Lung (tissue), 12 donors: ENCODE measurements around the gene ZKSCAN8. TPM values are rescaled to one million over a fixed set of nuclear protein-coding genes. Genes with fewer than 3 reads are reported as not detected.

Experiments used
- ATAC-seq: fragments of 200-7000 bp; cut with Tn5 transposase; one replicate; pipeline ENCODE4 v1.9.1; 2020; ENCODE audit warnings: moderate number of reproducible peaks; ENCODE audit not compliant: insufficient read depth, low FRiP score
- DNase-seq, 3 donors: peaks; one replicate each; pipeline ENCODE4 v3.0.0-alpha.2; 2013 to 2017
- H3K27ac ChIP-seq, 2 donors: one replicate each; pipeline ENCODE4 v1.5.1; 2013; ENCODE audit warnings: mild to moderate bottlenecking in 2 of 2, moderate library complexity in 2 of 2, control low read depth in 1 of 2, inconsistent platforms in 1 of 2, low read depth in 1 of 2, low read length in 1 of 2
- H3K27me3 ChIP-seq, 3 donors: one replicate each; pipeline ENCODE4 v1.5.1; 2013; ENCODE audit warnings: low read length in 2 of 3; ENCODE audit not compliant: control insufficient read depth in 3 of 3, insufficient read depth in 3 of 3
- H3K36me3 ChIP-seq, 4 donors: one replicate each; pipeline ENCODE4 v1.5.1; 2013; ENCODE audit warnings: low read length in 4 of 4, mild to moderate bottlenecking in 1 of 4, moderate library complexity in 1 of 4; ENCODE audit not compliant: control insufficient read depth in 4 of 4, insufficient read depth in 4 of 4
- H3K4me1 ChIP-seq, 5 donors: one replicate each; pipeline ENCODE4 v1.5.1; 2013; ENCODE audit warnings: low read length in 5 of 5, mild to moderate bottlenecking in 2 of 5, moderate library complexity in 1 of 5; ENCODE audit not compliant: control insufficient read depth in 5 of 5, insufficient read depth in 5 of 5
- H3K4me3 ChIP-seq: one replicate; pipeline ENCODE4 v1.5.1; 2013; ENCODE audit warnings: mild to moderate bottlenecking, control low read depth, moderate library complexity
- H3K9ac ChIP-seq, 2 donors: one replicate each; pipeline ENCODE4 v1.5.1; 2013; ENCODE audit warnings: low read length in 2 of 2, control low read depth in 1 of 2; ENCODE audit not compliant: insufficient read depth in 1 of 2
- H3K9me3 ChIP-seq, 4 donors: one replicate each; pipeline ENCODE4 v1.5.1; 2013; ENCODE audit warnings: low read length in 3 of 4, mild to moderate bottlenecking in 1 of 4, moderate library complexity in 1 of 4; ENCODE audit not compliant: control insufficient read depth in 4 of 4, insufficient read depth in 3 of 4
- WGBS, 2 donors: extraction: QIAGEN DNeasy Blood & Tissue Kit; methylation state at CpG; one replicate each; pipeline ENCODE4 v1.1.7; 2013; 5-methylcytosine and 5-hydroxymethylcytosine counted together
- polyA plus RNA-seq, 2 donors: library from polyadenylated mRNA; stranded (reverse); fragments of 200-250 nt; gene quantifications; one replicate each; pipeline ENCODE4 v1.2.1, GENCODE V29; 2013
- total RNA-seq, 2 donors: library from RNA; depleted of rRNA in 1 of 2; stranded (reverse); fragments of >200 nt in 1 of 2; gene quantifications; one replicate each; pipeline ENCODE4 v1.2.1, GENCODE V29; 2014 to 2021
- TF ChIP-seq, protein P1 (sequence below): IDR thresholded peaks from 2 replicates; pipeline ENCODE4 v1.5.1; 2012; ENCODE audit warnings: mild to moderate bottlenecking; ENCODE audit errors: control extremely low read depth, extremely low read depth
- donor health status: control.
- donor health status: control.
- donor health status: Bipolar disorder and iron deficiency.
- donor health status: healthy.
- donor health status: DM: yes; HTN: yes; CAD: no.

Gene ZKSCAN8
- total and polyA plus RNA-seq, 4 donors = 3.8 to 40.5 (median 8.8) TPM

DNA sequence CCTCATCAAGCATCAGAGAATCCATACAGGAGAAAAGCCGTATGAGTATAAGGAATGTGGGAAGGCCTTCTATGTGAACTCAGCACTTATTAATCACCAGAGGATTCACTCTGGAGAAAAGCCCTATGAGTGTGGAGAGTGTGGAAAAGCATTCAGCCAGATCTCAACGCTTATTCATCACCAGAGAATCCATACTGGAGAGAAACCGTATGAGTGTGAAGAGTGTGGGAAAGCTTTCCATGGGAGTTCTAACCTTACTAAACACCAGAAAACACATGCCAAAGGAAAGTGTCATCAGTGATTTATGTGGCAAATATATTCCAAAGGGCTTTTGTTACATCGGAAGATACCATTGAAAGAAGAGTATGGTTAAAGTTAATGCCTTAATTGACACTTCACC is 25.4 kb downstream of the ZKSCAN8 start:
- Histone ChIP-seq H3K27ac (no peak overlapping the region), H3K4me3 (no peak overlapping the region), H3K9ac (no peak overlapping the region), H3K4me1 (peaks cover 0 to 3% (median 0%) of the 10 kb centered on the region in 5 donors), H3K36me3 (peaks cover 0 to 6% (median 0%) of the 10 kb centered on the region in 4 donors), H3K27me3 (no peaks in the 10 kb centered on the region), H3K9me3 (peaks cover 0 to 2% (median under 1%) of the 10 kb centered on the region in 4 donors)
- TF ChIP-seq, protein P1, sequence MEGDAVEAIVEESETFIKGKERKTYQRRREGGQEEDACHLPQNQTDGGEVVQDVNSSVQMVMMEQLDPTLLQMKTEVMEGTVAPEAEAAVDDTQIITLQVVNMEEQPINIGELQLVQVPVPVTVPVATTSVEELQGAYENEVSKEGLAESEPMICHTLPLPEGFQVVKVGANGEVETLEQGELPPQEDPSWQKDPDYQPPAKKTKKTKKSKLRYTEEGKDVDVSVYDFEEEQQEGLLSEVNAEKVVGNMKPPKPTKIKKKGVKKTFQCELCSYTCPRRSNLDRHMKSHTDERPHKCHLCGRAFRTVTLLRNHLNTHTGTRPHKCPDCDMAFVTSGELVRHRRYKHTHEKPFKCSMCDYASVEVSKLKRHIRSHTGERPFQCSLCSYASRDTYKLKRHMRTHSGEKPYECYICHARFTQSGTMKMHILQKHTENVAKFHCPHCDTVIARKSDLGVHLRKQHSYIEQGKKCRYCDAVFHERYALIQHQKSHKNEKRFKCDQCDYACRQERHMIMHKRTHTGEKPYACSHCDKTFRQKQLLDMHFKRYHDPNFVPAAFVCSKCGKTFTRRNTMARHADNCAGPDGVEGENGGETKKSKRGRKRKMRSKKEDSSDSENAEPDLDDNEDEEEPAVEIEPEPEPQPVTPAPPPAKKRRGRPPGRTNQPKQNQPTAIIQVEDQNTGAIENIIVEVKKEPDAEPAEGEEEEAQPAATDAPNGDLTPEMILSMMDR = no peak
- 85 to 93% methylated on average over 4 of the region's 4 CpGs for WGBS, 2 donors
- ATAC-seq (no peak), DNase-seq (no peak)

DNA sequence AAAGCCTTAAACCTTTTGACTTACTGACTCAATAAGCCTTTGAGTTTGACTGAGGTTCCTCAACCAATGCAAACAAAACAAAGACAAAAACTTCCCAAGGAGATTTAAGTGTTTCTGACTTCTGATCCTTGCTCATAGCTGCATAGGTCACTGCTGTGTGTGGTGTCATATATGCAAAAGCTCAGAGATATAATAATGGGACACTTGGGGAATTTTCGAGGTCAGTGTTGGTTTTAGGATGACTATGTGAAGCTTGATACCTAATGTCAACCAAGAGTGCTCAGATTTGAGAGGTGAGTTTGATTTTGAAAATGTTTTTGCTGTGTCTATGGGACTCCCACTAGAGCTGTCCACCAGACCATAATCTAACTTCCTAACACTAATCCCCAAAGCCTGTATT is 26.2 kb downstream of the ZKSCAN8 start:
- H3K9me3 ChIP-seq = peaks cover 0 to 2% (median 0%) of the 10 kb centered on the region in 4 donors
- H3K4me3 ChIP-seq = no peak overlapping the region
- H3K36me3 ChIP-seq = peaks cover 0 to 6% (median 0%) of the 10 kb centered on the region in 4 donors
- H3K9ac ChIP-seq = no peak overlapping the region
- TF ChIP-seq, protein P1 = no peak
- no peaks in the 10 kb centered on the region for H3K27me3 ChIP-seq
- ATAC-seq = no peak
- 77 to 82% methylated on average over 1 of the region's 1 CpG for WGBS, 2 donors
- no peak overlapping the region for H3K27ac ChIP-seq
- no peak for DNase-seq
- H3K4me1 ChIP-seq = peaks cover 0 to 2% (median 0%) of the 10 kb centered on the region in 5 donors

DNA sequence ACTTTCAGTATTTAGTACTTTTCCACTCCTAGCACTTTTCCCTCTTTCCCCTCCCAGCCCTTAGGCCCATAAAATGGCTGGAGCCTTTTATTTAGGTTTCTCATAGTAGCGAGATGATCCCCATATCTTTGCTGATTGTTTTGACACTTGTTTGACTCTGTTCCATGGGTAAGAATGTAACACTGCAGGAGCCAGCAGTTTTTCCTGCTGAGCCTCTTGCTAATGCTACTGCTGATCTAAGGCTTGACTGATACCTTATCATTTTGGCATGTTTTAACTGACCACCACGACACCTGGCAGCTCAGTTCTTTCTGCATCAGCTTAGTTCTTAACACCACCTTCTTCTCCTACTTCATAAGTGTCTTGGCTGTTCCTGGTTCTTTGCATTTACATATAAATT is 29.6 kb downstream of the ZKSCAN8 start:
- WGBS, 2 donors = 75 to 77% methylated on average over 2 of the region's 2 CpGs
- DNase-seq (no peak), ATAC-seq (no peak)
- peaks cover 0 to 6% (median 0%) of the 10 kb centered on the region in 4 donors for H3K36me3 ChIP-seq
- peaks cover 0 to 2% (median 0%) of the 10 kb centered on the region in 4 donors for H3K9me3 ChIP-seq
- TF ChIP-seq, protein P1 = no peak
- H3K27me3 ChIP-seq = peaks cover 0 to 3% (median 0%) of the 10 kb centered on the region in 3 donors
- H3K4me3 ChIP-seq = no peak overlapping the region
- H3K9ac ChIP-seq = no peak overlapping the region
- no peaks in the 10 kb centered on the region for H3K4me1 ChIP-seq
- no peak overlapping the region for H3K27ac ChIP-seq

DNA sequence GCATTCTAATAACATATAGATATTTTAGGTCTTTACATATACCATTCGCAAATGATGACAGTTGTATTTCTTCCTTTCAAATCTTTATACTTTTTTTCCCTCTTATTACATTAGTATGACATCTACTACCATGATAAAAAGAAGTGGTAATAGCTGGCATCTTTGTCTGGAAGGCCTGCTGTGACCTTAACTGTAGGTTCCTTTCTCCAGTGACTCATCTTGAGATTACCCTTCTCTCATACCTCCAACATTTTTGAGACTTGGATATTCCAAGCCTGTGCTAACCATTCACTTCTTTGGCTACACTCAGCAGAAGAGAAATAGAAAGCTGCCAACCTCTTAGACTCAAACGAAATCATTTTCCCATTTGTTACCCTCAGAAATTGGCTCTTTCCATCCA is 30.3 kb downstream of the ZKSCAN8 start:
- Histone ChIP-seq H3K9me3 (peaks cover 0 to 2% (median 0%) of the 10 kb centered on the region in 4 donors), H3K27ac (no peak overlapping the region), H3K4me3 (no peak overlapping the region), H3K27me3 (peaks cover 0 to 3% (median 0%) of the 10 kb centered on the region in 3 donors), H3K4me1 (no peaks in the 10 kb centered on the region), H3K9ac (no peak overlapping the region), H3K36me3 (peaks cover 0 to 6% (median 0%) of the 10 kb centered on the region in 4 donors)
- WGBS, 2 donors = 94% methylated on average over 2 of the region's 2 CpGs
- TF ChIP-seq, protein P1 = no peak
- ATAC-seq (no peak), DNase-seq (no peak)
